Posterior cingulate gyrus (tissue), 11 donors: Measurements from ENCODE around the gene UBE2J2.
"Not testable (repeated sequence)": the region's sequence is repeated elsewhere in the genome, so short reads cannot be mapped to it uniquely, and the experiment has no call there.

Source experiments
- DNase-seq, 10 donors: peaks; one replicate each; pipeline versions ENCODE4 v3.0.0 to v3.0.0-alpha.2; 2020 to 2021; ENCODE audit warnings: mixed read lengths in 3 of 10
- intact Hi-C: fragments of 100-400 bp; cut with DNase I; formaldehyde crosslinking; loops from one replicate; pipeline ENCODE4 v1.15.1; 2023

The UBE2J2 gene

GRCh38 chr1:1273512-1274298 lies at the start of gene UBE2J2:
Gene UBE2J2 (minus strand): TSS chr1:1273854. CDS start chr1:1267992, 5,862 bp downstream.
- intact Hi-C loops, result loop anchor here (1.0 to 5.0 kb wide), 2 partner anchors 34 to 41 kb away; partner anchors contain the start of genes ACAP3, B3GALT6, PUSL1 and SDF4
- DNase-seq, result peak; percentile 88 to 99 (median 94)

- intact Hi-C loops, result no loop called here
- no peak for DNase-seq
These were observed 49.3 kb upstream of the UBE2J2 start for GRCh38 chr1:1322952-1323351.

GRCh38 chr1:1322418-1322817 lies 48.8 kb upstream of the UBE2J2 start:
- no peak for DNase-seq
- intact Hi-C loops, result no loop called here

- no peak for DNase-seq
- intact Hi-C loops, result no loop called here
These were observed 47.8 kb upstream of the UBE2J2 start for GRCh38 chr1:1321477-1321876.

GRCh38 chr1:1320666-1321448 lies 47.2 kb upstream of the UBE2J2 start:
- DNase-seq, result no peak
- intact Hi-C loops, result no loop called here

GRCh38 chr1:1319646-1319941 lies 45.9 kb upstream of the UBE2J2 start:
- intact Hi-C loops, result no loop called here

GRCh38 chr1:1318777-1319645 lies 45.4 kb upstream of the UBE2J2 start:
- no peak for DNase-seq
- intact Hi-C loops, result no loop called here

More at GRCh38 chr1:1319646-1319941, 45.9 kb upstream of the UBE2J2 start:
- no peak for DNase-seq

GRCh38 chr1:1318131-1318652 lies 44.5 kb upstream of the UBE2J2 start:
- peak in 6 of 10 donors; percentile 45 to 90 (median 78) for DNase-seq
- intact Hi-C loops, result no loop called here

GRCh38 chr1:1317420-1317819 lies 43.8 kb upstream of the UBE2J2 start:
- intact Hi-C loops, result no loop called here
- DNase-seq, result no peak

GRCh38 chr1:1316199-1316598 lies 42.5 kb upstream of the UBE2J2 start:
- DNase-seq, intact Hi-C loops: not testable (repeated sequence)

GRCh38 chr1:1315435-1315954 lies 41.8 kb upstream of the UBE2J2 start:
- intact Hi-C loops, result no loop called here
- DNase-seq, result no peak

- DNase-seq, result no peak
- intact Hi-C loops, result no loop called here
These were observed 41.2 kb upstream of the UBE2J2 start for GRCh38 chr1:1314678-1315335.

- intact Hi-C loops, result no loop called here
- no peak for DNase-seq
These were observed 40.6 kb upstream of the UBE2J2 start for GRCh38 chr1:1314237-1314586.

GRCh38 chr1:1313500-1314236 lies 40.0 kb upstream of the UBE2J2 start:
- intact Hi-C loops, result no loop called here
- DNase-seq, result no peak

- DNase-seq, result no peak
- intact Hi-C loops, result no loop called here
These were observed 39.0 kb upstream of the UBE2J2 start for GRCh38 chr1:1312450-1313314.

- intact Hi-C loops, result no loop called here
- no peak for DNase-seq
These were observed 37.8 kb upstream of the UBE2J2 start for GRCh38 chr1:1311107-1312104.

- intact Hi-C loops, result no loop called here
- DNase-seq, result no peak
These were observed 36.9 kb upstream of the UBE2J2 start for GRCh38 chr1:1310476-1311053.
